DOHH2 (cell line): ENCODE data around the gene PIWIL1.

ENCODE experiments used
- H3F3A ChIP-seq: fragments of 200-600 bp; sonication (generic), shearing (Covaris generic); 2 replicates; pipeline ENCODE4 v1.6.0; 2016; ENCODE audit warnings: antibody characterized with exemption, mild to moderate bottlenecking; ENCODE audit not compliant: control insufficient read depth, insufficient read depth
- H3K27ac ChIP-seq: fragments of 200-600 bp; sonication (generic); 2 replicates; pipeline ENCODE4 v1.5.1; 2014; ENCODE audit warnings: low read depth, mild to moderate bottlenecking, low read length, moderate library complexity
- H3K27me3 ChIP-seq: fragments of 200-600 bp; sonication (generic); 2 replicates; pipeline ENCODE4 v1.6.1; 2014; ENCODE audit warnings: mild to moderate bottlenecking, low read length, mixed read lengths; ENCODE audit not compliant: control insufficient read depth
- H3K36me3 ChIP-seq: fragments of 200-600 bp; sonication (generic); 2 replicates; pipeline ENCODE4 v1.6.1; 2014; ENCODE audit warnings: mild to moderate bottlenecking, low read length, moderate library complexity, mixed read lengths; ENCODE audit not compliant: control insufficient read depth
- H3K4me1 ChIP-seq: fragments of 200-600 bp; sonication (generic); 2 replicates; pipeline ENCODE4 v1.6.1; 2014; ENCODE audit warnings: mild to moderate bottlenecking, low read length, mixed read lengths; ENCODE audit not compliant: control insufficient read depth
- H3K4me2 ChIP-seq: fragments of 200-600 bp; sonication (generic); 2 replicates; pipeline ENCODE4 v1.6.0; 2014; ENCODE audit warnings: mild to moderate bottlenecking, low read length, moderate library complexity
- H3K4me3 ChIP-seq: fragments of 200-600 bp; sonication (generic); 2 replicates; pipeline ENCODE4 v1.5.1; 2014; ENCODE audit warnings: mild to moderate bottlenecking, low read length, mixed read lengths
- H3K79me2 ChIP-seq: fragments of 200-600 bp; sonication (generic); 2 replicates; pipeline ENCODE4 v1.6.1; 2014; ENCODE audit warnings: mild to moderate bottlenecking, low read length, mixed read lengths; ENCODE audit not compliant: control insufficient read depth
- H3K9me2 ChIP-seq: fragments of 200-600 bp; sonication (generic); replicated peaks from 2 replicates; pipeline ENCODE4 v1.6.1; 2014; ENCODE audit warnings: mild to moderate bottlenecking, low read length, mixed read lengths; ENCODE audit not compliant: control insufficient read depth
- H3K9me3 ChIP-seq: fragments of 200-600 bp; sonication (generic); 2 replicates; pipeline ENCODE4 v1.6.1; 2014; ENCODE audit warnings: antibody characterized with exemption, low read length, mixed read lengths; ENCODE audit not compliant: control insufficient read depth, insufficient read depth
- H4K20me1 ChIP-seq: fragments of 200-600 bp; sonication (generic); 2 replicates; pipeline ENCODE4 v1.6.0; 2014; ENCODE audit warnings: low read depth, mild to moderate bottlenecking, antibody characterized with exemption, low read length, moderate library complexity; ENCODE audit not compliant: control insufficient read depth, insufficient read depth
- EZH2phosphoT487 ChIP-seq: fragments of 200-600 bp; sonication (generic); IDR thresholded peaks from 2 replicates; pipeline ENCODE4 v1.6.1; 2017; ENCODE audit warnings: borderline replicate concordance, mild to moderate bottlenecking, antibody characterized with exemption, low read length, moderate library complexity, mixed read lengths
- TF ChIP-seq, protein P1 (sequence below): fragments of 200-600 bp; sonication (generic); IDR thresholded peaks from one replicate; pipeline ENCODE4 v1.5.1; 2014; ENCODE audit warnings: antibody characterized with exemption, mild to moderate bottlenecking, low read depth, low read length; ENCODE audit not compliant: poor library complexity, severe bottlenecking

The PIWIL1 gene

DNA sequence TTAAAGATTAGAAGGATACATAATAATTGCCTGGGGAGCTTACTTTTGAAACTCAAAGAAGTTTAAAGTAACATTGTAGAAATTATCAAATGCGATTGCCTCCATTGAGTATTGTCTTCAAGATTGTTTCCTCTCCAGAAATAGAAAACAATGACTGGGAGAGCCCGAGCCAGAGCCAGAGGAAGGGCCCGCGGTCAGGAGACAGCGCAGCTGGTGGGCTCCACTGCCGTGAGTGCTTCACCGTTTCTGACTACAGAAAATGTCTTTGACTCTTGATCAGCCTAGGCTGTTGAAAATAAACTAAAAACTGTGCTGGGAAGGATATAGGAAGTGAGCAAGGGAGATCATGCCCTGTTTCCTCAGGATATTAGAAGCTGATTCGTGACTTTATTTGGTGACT is 4.8 kb downstream of the PIWIL1 start:
- TF ChIP-seq EZH2phosphoT487, result no peak
- TF ChIP-seq, protein P1, sequence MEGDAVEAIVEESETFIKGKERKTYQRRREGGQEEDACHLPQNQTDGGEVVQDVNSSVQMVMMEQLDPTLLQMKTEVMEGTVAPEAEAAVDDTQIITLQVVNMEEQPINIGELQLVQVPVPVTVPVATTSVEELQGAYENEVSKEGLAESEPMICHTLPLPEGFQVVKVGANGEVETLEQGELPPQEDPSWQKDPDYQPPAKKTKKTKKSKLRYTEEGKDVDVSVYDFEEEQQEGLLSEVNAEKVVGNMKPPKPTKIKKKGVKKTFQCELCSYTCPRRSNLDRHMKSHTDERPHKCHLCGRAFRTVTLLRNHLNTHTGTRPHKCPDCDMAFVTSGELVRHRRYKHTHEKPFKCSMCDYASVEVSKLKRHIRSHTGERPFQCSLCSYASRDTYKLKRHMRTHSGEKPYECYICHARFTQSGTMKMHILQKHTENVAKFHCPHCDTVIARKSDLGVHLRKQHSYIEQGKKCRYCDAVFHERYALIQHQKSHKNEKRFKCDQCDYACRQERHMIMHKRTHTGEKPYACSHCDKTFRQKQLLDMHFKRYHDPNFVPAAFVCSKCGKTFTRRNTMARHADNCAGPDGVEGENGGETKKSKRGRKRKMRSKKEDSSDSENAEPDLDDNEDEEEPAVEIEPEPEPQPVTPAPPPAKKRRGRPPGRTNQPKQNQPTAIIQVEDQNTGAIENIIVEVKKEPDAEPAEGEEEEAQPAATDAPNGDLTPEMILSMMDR, result no peak
- Histone ChIP-seq H3K4me2 (no peak overlapping the region), H3K9me2 (no peaks in the 10 kb centered on the region), H3K27ac (no peak overlapping the region), H3K27me3 (no peaks in the 10 kb centered on the region), H3K4me1 (no peaks in the 10 kb centered on the region), H3K79me2 (no peaks in the 10 kb centered on the region), H4K20me1 (no peaks in the 10 kb centered on the region), H3F3A (no peaks in the 10 kb centered on the region), H3K9me3 (no peaks in the 10 kb centered on the region), H3K36me3 (no peaks in the 10 kb centered on the region), H3K4me3 (no peak overlapping the region)

DNA sequence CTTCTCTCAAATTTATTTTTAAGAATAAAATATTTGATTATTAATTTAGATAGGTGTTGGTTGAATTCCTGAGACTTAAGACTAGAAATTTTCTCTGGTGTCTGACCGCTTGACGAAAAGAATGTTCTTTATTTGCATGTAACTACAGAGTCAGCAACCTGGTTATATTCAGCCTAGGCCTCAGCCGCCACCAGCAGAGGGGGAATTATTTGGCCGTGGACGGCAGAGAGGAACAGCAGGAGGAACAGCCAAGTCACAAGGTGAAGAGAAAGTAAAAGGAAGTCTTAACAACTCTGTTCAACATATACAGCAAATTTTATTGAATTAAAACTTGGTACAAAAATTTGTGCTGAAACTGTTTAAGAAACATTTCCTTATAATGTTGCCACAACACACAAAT is 5.2 kb downstream of the PIWIL1 start:
- Histone ChIP-seq H3K4me3 (no peak overlapping the region), H3K9me2 (no peaks in the 10 kb centered on the region), H3K9me3 (no peaks in the 10 kb centered on the region), H3K27me3 (no peaks in the 10 kb centered on the region), H3K27ac (no peak overlapping the region), H3K36me3 (no peaks in the 10 kb centered on the region), H3K4me1 (no peaks in the 10 kb centered on the region), H3K79me2 (no peaks in the 10 kb centered on the region), H3F3A (no peaks in the 10 kb centered on the region), H3K4me2 (no peak overlapping the region), H4K20me1 (no peaks in the 10 kb centered on the region)
- TF ChIP-seq, protein P1, result no peak
- no peak for TF ChIP-seq EZH2phosphoT487

GRCh38 chr12:130344529-130344928 is 6.8 kb downstream of the PIWIL1 start:
- no peak overlapping the region for H3K4me2 ChIP-seq
- TF ChIP-seq, protein P1, result no peak
- no peak for TF ChIP-seq EZH2phosphoT487
- no peaks in the 10 kb centered on the region for H3K4me1 ChIP-seq

DNA sequence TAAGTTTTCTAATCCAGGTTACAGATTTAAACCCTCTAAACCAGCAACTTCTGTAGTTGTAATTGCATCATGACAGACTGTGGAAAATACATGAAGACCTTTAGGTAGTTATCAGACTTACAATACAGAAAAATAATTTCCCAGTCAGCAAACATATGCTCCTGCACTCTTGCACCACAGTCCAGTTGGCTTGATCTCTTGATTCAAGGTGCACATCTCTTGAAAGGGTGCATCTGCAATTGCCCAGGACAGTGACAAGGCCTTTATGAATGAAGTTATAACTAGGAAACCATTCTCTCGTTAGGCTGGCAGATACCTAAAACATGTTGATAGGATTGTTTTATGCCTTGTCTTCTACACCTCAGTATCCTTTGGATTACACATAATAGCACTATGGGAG is 7.6 kb downstream of the PIWIL1 start:
- Histone ChIP-seq H3F3A (no peaks in the 10 kb centered on the region), H3K4me1 (no peaks in the 10 kb centered on the region), H3K9me3 (no peaks in the 10 kb centered on the region), H3K27ac (no peak overlapping the region), H3K4me3 (no peak overlapping the region), H3K79me2 (no peaks in the 10 kb centered on the region), H3K27me3 (no peaks in the 10 kb centered on the region), H3K9me2 (no peaks in the 10 kb centered on the region), H4K20me1 (no peaks in the 10 kb centered on the region), H3K4me2 (no peak overlapping the region), H3K36me3 (no peaks in the 10 kb centered on the region)
- TF ChIP-seq, protein P1, result no peak
- TF ChIP-seq EZH2phosphoT487, result no peak

More at GRCh38 chr12:130344529-130344928, 6.8 kb downstream of the PIWIL1 start:
- Histone ChIP-seq H3K4me3 (no peak overlapping the region), H3F3A (no peaks in the 10 kb centered on the region), H3K9me3 (no peaks in the 10 kb centered on the region), H3K9me2 (no peaks in the 10 kb centered on the region), H3K36me3 (no peaks in the 10 kb centered on the region), H3K27me3 (no peaks in the 10 kb centered on the region), H3K27ac (no peak overlapping the region), H3K79me2 (no peaks in the 10 kb centered on the region), H4K20me1 (no peaks in the 10 kb centered on the region)
